Neural cell (in vitro differentiated cells): ENCODE data around the gene SLC35C1. TPM values are rescaled to one million over a fixed set of nuclear protein-coding genes. Genes with fewer than 3 reads are reported as not detected.

ENCODE experiments used
- H2AFZ ChIP-seq: fragments of 200-600, 300-800 bp; sonication (generic), shearing (Covaris generic); 2 replicates; pipeline ENCODE4 v1.6.0; 2014; ENCODE audit warnings: low read depth, mild to moderate bottlenecking, antibody characterized with exemption, low read length, moderate library complexity
- H3F3A ChIP-seq: fragments of 200-600 bp; shearing (Covaris generic); 2 replicates; pipeline ENCODE4 v1.6.1; 2016; ENCODE audit warnings: mild to moderate bottlenecking, moderate library complexity, mixed read lengths, antibody characterized with exemption, low read length; ENCODE audit not compliant: insufficient read depth, poor library complexity, severe bottlenecking
- H3K27ac ChIP-seq: fragments of 200-600, 300-800 bp; sonication (generic), shearing (Covaris generic); 2 replicates; pipeline ENCODE4 v1.5.1; 2014; ENCODE audit warnings: mild to moderate bottlenecking, low read length, moderate library complexity
- H3K27me3 ChIP-seq: fragments of 300-800, 200-600 bp; sonication (generic), shearing (Covaris generic); 2 replicates; pipeline ENCODE4 v1.6.0; 2014; ENCODE audit warnings: mild to moderate bottlenecking, low read depth, low read length, moderate library complexity; ENCODE audit not compliant: insufficient read depth
- H3K36me3 ChIP-seq: fragments of 300-800, 200-600 bp; sonication (generic), shearing (Covaris generic); 2 replicates; pipeline ENCODE4 v1.5.1; 2014; ENCODE audit warnings: mild to moderate bottlenecking, antibody characterized with exemption, low read length, moderate library complexity; ENCODE audit not compliant: insufficient read depth
- H3K4me2 ChIP-seq: fragments of 300-800, 200-600 bp; sonication (generic), shearing (Covaris generic); 2 replicates; pipeline ENCODE4 v1.6.0; 2014; ENCODE audit warnings: mild to moderate bottlenecking, low read length
- H3K4me3 ChIP-seq: fragments of 300-800, 200-600 bp; sonication (generic), shearing (Covaris generic); 2 replicates; pipeline ENCODE4 v1.5.1; 2014; ENCODE audit warnings: mild to moderate bottlenecking, low read length, moderate library complexity
- H3K79me2 ChIP-seq: fragments of 200-600 bp; shearing (Covaris generic); replicated peaks from 2 replicates; pipeline ENCODE4 v1.6.0; 2014; ENCODE audit warnings: mild to moderate bottlenecking, low read length, moderate library complexity; ENCODE audit not compliant: insufficient read depth
- H3K9ac ChIP-seq: fragments of 300-800, 200-600 bp; sonication (generic), shearing (Covaris generic); 2 replicates; pipeline ENCODE4 v1.6.1; 2016; ENCODE audit warnings: mild to moderate bottlenecking, low read length, mixed read lengths
- H3K9me2 ChIP-seq: fragments of 200-600 bp; shearing (Covaris generic); 2 replicates; pipeline ENCODE4 v1.6.1; 2016; ENCODE audit warnings: mild to moderate bottlenecking, low read length, mixed read lengths; ENCODE audit not compliant: insufficient read depth
- H3K9me3 ChIP-seq: fragments of 200-600, 300-800 bp; sonication (generic), shearing (Covaris generic); 2 replicates; pipeline ENCODE4 v1.6.1; 2016; ENCODE audit warnings: mild to moderate bottlenecking, mixed run types, low read length, moderate library complexity, mixed read lengths
- H4K20me1 ChIP-seq: fragments of 200-600 bp; shearing (Covaris generic); 2 replicates; pipeline ENCODE4 v1.6.1; 2016; ENCODE audit warnings: mild to moderate bottlenecking, mixed run types; ENCODE audit not compliant: insufficient read depth
- CTCF ChIP-seq: fragments of 450-650 bp; IDR thresholded peaks from 2 replicates; pipeline ENCODE4 v1.5.1; 2014; ENCODE audit warnings: antibody characterized with exemption, mild to moderate bottlenecking, moderate library complexity; ENCODE audit not compliant: poor library complexity, severe bottlenecking
- EP300 ChIP-seq: fragments of 450-650 bp; conservative IDR thresholded peaks from 2 replicates; pipeline ENCODE4 v1.6.1; 2014; ENCODE audit warnings: antibody characterized with exemption, mild to moderate bottlenecking, moderate library complexity; ENCODE audit not compliant: poor library complexity, severe bottlenecking
- EZH2 ChIP-seq: fragments of 200-600, 300-800 bp; shearing (Covaris generic), sonication (generic); IDR thresholded peaks from 2 replicates; pipeline ENCODE4 v1.6.1; 2014; ENCODE audit warnings: antibody characterized with exemption, low read length, borderline replicate concordance, mild to moderate bottlenecking; ENCODE audit not compliant: insufficient read depth, poor library complexity, severe bottlenecking
- MXI1 ChIP-seq: fragments of 450-650 bp; conservative IDR thresholded peaks from 2 replicates; pipeline ENCODE4 v1.6.1; 2014; ENCODE audit warnings: antibody characterized with exemption, mild to moderate bottlenecking; ENCODE audit not compliant: poor library complexity, severe bottlenecking
- POLR2AphosphoS5 ChIP-seq: IDR thresholded peaks from 2 replicates; pipeline ENCODE4 v1.6.1; 2012
- RAD21 ChIP-seq: fragments of 450-650 bp; conservative IDR thresholded peaks from 2 replicates; pipeline ENCODE4 v1.6.1; 2014; ENCODE audit warnings: antibody characterized with exemption, mild to moderate bottlenecking, moderate library complexity
- SMC3 ChIP-seq: fragments of 450-650 bp; conservative IDR thresholded peaks from 2 replicates; pipeline ENCODE4 v1.6.1; 2014; ENCODE audit warnings: antibody characterized with exemption, mild to moderate bottlenecking, moderate library complexity; ENCODE audit not compliant: poor library complexity
- TAF1 ChIP-seq: IDR thresholded peaks from 2 replicates; pipeline ENCODE4 v1.6.1; 2012; ENCODE audit warnings: low read depth
- polyA plus RNA-seq: library from polyadenylated mRNA; depleted of rRNA; stranded (reverse); fragments of >200 nt; gene quantifications from 2 replicates; pipeline ENCODE4 v1.2.3, GENCODE V29; 2014
- TF ChIP-seq, protein P1 (sequence below): IDR thresholded peaks from 2 replicates; pipeline ENCODE4 v1.6.1; 2012; ENCODE audit warnings: borderline replicate concordance

Gene SLC35C1
- polyA plus RNA-seq, 1 donor from 2014 or later, result 2.3 TPM

DNA sequence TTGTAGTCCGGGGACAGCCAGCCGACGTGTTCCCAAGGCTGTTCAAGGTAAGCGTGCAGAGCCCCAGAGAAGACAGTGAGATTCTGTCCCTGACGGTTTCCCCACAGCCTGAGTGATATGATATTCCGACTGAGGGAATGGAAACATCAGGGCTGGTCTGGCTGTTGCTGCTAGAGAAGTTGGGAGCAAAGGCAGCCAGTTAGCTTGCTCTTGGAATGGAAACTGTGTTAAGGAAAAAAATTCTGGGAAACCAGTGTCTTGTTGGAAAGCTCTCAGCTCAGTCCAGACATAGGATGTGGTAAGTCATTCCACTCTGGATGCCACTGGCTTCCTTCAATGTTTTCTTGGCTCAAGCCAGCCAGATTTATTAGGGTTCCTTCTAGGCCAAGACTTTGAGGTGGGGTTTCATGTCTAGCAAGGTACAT is 51.1 kb downstream of the SLC35C1 start:
- H3K4me3 ChIP-seq, result no peak overlapping the region
- no peak overlapping the region for H3K27ac ChIP-seq
- no peak overlapping the region for H2AFZ ChIP-seq
- H4K20me1 ChIP-seq, result no peaks in the 10 kb centered on the region
- H3K4me2 ChIP-seq, result no peak overlapping the region
- no peaks in the 10 kb centered on the region for H3K9me2 ChIP-seq
- H3F3A ChIP-seq, result peaks cover 8% of the 10 kb centered on the region
- H3K9me3 ChIP-seq, result no peaks in the 10 kb centered on the region
- no peaks in the 10 kb centered on the region for H3K36me3 ChIP-seq
- TF ChIP-seq MXI1, result no peak
- TF ChIP-seq SMC3, result no peak
- no peak for TF ChIP-seq EP300
- TF ChIP-seq CTCF, result no peak
- no peaks in the 10 kb centered on the region for H3K27me3 ChIP-seq
- no peak overlapping the region for H3K9ac ChIP-seq
- peaks cover 18% of the 10 kb centered on the region for H3K79me2 ChIP-seq

GRCh38 chr11:45857961-45858474 is 53.1 kb downstream of the SLC35C1 start:
- H3K9me2 ChIP-seq, result no peaks in the 10 kb centered on the region
- no peaks in the 10 kb centered on the region for H3K27me3 ChIP-seq
- H3K79me2 ChIP-seq, result peaks cover 4% of the 10 kb centered on the region
- H3K27ac ChIP-seq, result peak overlapping the region; percentile 70
- H3K9ac ChIP-seq, result no peak overlapping the region
- no peaks in the 10 kb centered on the region for H3K9me3 ChIP-seq
- peaks cover 8% of the 10 kb centered on the region for H3F3A ChIP-seq
- no peak overlapping the region for H3K4me3 ChIP-seq
- H2AFZ ChIP-seq, result no peak overlapping the region
- no peaks in the 10 kb centered on the region for H3K36me3 ChIP-seq
- no peak for TF ChIP-seq CTCF
- TF ChIP-seq EZH2, result no peak
- no peak for TF ChIP-seq RAD21
- TF ChIP-seq TAF1, result no peak
- TF ChIP-seq, protein P1, sequence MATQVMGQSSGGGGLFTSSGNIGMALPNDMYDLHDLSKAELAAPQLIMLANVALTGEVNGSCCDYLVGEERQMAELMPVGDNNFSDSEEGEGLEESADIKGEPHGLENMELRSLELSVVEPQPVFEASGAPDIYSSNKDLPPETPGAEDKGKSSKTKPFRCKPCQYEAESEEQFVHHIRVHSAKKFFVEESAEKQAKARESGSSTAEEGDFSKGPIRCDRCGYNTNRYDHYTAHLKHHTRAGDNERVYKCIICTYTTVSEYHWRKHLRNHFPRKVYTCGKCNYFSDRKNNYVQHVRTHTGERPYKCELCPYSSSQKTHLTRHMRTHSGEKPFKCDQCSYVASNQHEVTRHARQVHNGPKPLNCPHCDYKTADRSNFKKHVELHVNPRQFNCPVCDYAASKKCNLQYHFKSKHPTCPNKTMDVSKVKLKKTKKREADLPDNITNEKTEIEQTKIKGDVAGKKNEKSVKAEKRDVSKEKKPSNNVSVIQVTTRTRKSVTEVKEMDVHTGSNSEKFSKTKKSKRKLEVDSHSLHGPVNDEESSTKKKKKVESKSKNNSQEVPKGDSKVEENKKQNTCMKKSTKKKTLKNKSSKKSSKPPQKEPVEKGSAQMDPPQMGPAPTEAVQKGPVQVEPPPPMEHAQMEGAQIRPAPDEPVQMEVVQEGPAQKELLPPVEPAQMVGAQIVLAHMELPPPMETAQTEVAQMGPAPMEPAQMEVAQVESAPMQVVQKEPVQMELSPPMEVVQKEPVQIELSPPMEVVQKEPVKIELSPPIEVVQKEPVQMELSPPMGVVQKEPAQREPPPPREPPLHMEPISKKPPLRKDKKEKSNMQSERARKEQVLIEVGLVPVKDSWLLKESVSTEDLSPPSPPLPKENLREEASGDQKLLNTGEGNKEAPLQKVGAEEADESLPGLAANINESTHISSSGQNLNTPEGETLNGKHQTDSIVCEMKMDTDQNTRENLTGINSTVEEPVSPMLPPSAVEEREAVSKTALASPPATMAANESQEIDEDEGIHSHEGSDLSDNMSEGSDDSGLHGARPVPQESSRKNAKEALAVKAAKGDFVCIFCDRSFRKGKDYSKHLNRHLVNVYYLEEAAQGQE, result no peak
- TF ChIP-seq POLR2AphosphoS5, result no peak
- TF ChIP-seq EP300, result no peak
- TF ChIP-seq MXI1, result no peak
- TF ChIP-seq SMC3, result no peak
- no peaks in the 10 kb centered on the region for H4K20me1 ChIP-seq
- no peak overlapping the region for H3K4me2 ChIP-seq
